NCI-H748 treated with DMSO at 0.1 percent for 48 hours (cell line): ENCODE data around the gene KIRREL3.

ENCODE experiments used
- DNase-seq: peaks from one replicate; lab custom pipeline; 2025; lab: John Stamatoyannopoulos, UW

The KIRREL3 gene

GRCh38 chr11:126782810-126783209 is 217.8 kb downstream of the KIRREL3 start:
- DNase-seq = no peak

- no peak for DNase-seq
These were observed 218.6 kb downstream of the KIRREL3 start for GRCh38 chr11:126781942-126782341.

GRCh38 chr11:126776119-126776518 is 224.5 kb downstream of the KIRREL3 start:
- no peak for DNase-seq

GRCh38 chr11:126772267-126772666 is 228.3 kb downstream of the KIRREL3 start:
- no peak for DNase-seq

GRCh38 chr11:126768702-126769101 is 231.9 kb downstream of the KIRREL3 start:
- no peak for DNase-seq

- no peak for DNase-seq
These were observed 234.1 kb downstream of the KIRREL3 start for GRCh38 chr11:126766440-126766839.

- DNase-seq = no peak
These were observed 235.4 kb downstream of the KIRREL3 start for GRCh38 chr11:126765196-126765595.

GRCh38 chr11:126764231-126764630 is 236.3 kb downstream of the KIRREL3 start:
- no peak for DNase-seq

- no peak for DNase-seq
These were observed 243.7 kb downstream of the KIRREL3 start for GRCh38 chr11:126756855-126757254.

GRCh38 chr11:126756421-126756820 is 244.1 kb downstream of the KIRREL3 start:
- no peak for DNase-seq

GRCh38 chr11:126755526-126755925 is 245.0 kb downstream of the KIRREL3 start:
- DNase-seq = no peak

GRCh38 chr11:126754591-126755426 is 245.8 kb downstream of the KIRREL3 start:
- DNase-seq = no peak

GRCh38 chr11:126753990-126754389 is 246.6 kb downstream of the KIRREL3 start:
- DNase-seq = no peak

- DNase-seq = no peak
These were observed 249.3 kb downstream of the KIRREL3 start for GRCh38 chr11:126751242-126751641.

- DNase-seq = peak; percentile 79
These were observed 251.8 kb downstream of the KIRREL3 start for GRCh38 chr11:126748793-126749192.

GRCh38 chr11:126748100-126748791 is 252.3 kb downstream of the KIRREL3 start:
- DNase-seq = peak; percentile 79

GRCh38 chr11:126747315-126747714 is 253.3 kb downstream of the KIRREL3 start:
- no peak for DNase-seq

GRCh38 chr11:126746443-126746842 is 254.1 kb downstream of the KIRREL3 start:
- DNase-seq = no peak

- no peak for DNase-seq
These were observed 255.9 kb downstream of the KIRREL3 start for GRCh38 chr11:126744699-126745098.

- no peak for DNase-seq
These were observed 256.9 kb downstream of the KIRREL3 start for GRCh38 chr11:126743628-126744027.

GRCh38 chr11:126742582-126742981 is 258.0 kb downstream of the KIRREL3 start:
- DNase-seq = no peak

- no peak for DNase-seq
These were observed 259.7 kb downstream of the KIRREL3 start for GRCh38 chr11:126740846-126741245.

- no peak for DNase-seq
These were observed 260.9 kb downstream of the KIRREL3 start for GRCh38 chr11:126739499-126740145.
